H1 (cell line): ENCODE measurements around the gene NCF2. TPM values are rescaled to one million over a fixed set of nuclear protein-coding genes. Genes with fewer than 3 reads are reported as not detected.

ENCODE experiments used
- CTCF ChIA-PET: fragments of 300-600 bp; sonication (Branson Sonifier 250); formaldehyde crosslinking; loops from one replicate; lab custom pipeline; 2021; ENCODE audit not compliant: partially characterized antibody; lab: Charles Lee
- POLR2A ChIA-PET: fragments of 300-600 bp; sonication (Branson Sonifier 250); formaldehyde crosslinking; loops from one replicate; lab custom pipeline; 2021; ENCODE audit warnings: inconsistent platforms; ENCODE audit not compliant: partially characterized antibody; lab: Charles Lee
- DNase-seq, 2 experiments: peaks; one replicate each; pipeline versions ENCODE4 v3.0.0 to v3.0.0-alpha.2; 2010 to 2022; ENCODE audit warnings: low spot score in 2 of 2, low read depth in 1 of 2, mixed read lengths in 1 of 2
- FAIRE-seq: peaks from 2 replicates; lab custom pipeline; 2011; peaks lifted over from hg19 to GRCh38; lab: Jason Lieb, UNC
- H2AFZ ChIP-seq: 2 replicates; pipeline ENCODE4 v1.8.1; 2012; ENCODE audit warnings: low read length, inconsistent platforms
- H2AK5ac ChIP-seq: 2 replicates; pipeline ENCODE4 v1.6.1; 2013; ENCODE audit warnings: low read depth, low read length
- H2BK120ac ChIP-seq: replicated peaks from 2 replicates; pipeline ENCODE3; 2013; ENCODE audit warnings: low read depth, low read length, inconsistent platforms
- H2BK12ac ChIP-seq: 2 replicates; pipeline ENCODE4 v1.6.1; 2013; ENCODE audit warnings: low read depth, low read length
- H2BK15ac ChIP-seq: 2 replicates; pipeline ENCODE4 v1.6.1; 2013; ENCODE audit warnings: low read length
- H2BK20ac ChIP-seq: 2 replicates; pipeline ENCODE4 v1.6.1; 2013; ENCODE audit warnings: low read length
- H2BK5ac ChIP-seq: 2 replicates; pipeline ENCODE4 v1.6.1; 2013; ENCODE audit warnings: low read depth, low read length
- H3K14ac ChIP-seq: 2 replicates; pipeline ENCODE4 v1.6.1; 2013; ENCODE audit warnings: inconsistent platforms; ENCODE audit not compliant: insufficient read length
- H3K18ac ChIP-seq: 2 replicates; pipeline ENCODE4 v1.6.1; 2013; ENCODE audit warnings: low read length; ENCODE audit errors: extremely low read depth
- H3K23ac ChIP-seq: 2 replicates; pipeline ENCODE4 v1.6.1; 2013; ENCODE audit warnings: inconsistent platforms; ENCODE audit not compliant: insufficient read length
- H3K23me2 ChIP-seq: 2 replicates; pipeline ENCODE4 v1.6.1; 2013; ENCODE audit warnings: low read depth, low read length
- H3K27ac ChIP-seq: 2 replicates; pipeline ENCODE4 v1.6.1; 2011; ENCODE audit warnings: low read depth, low read length, inconsistent platforms
- H3K27me3 ChIP-seq, 4 experiments: replicated peaks in 1 of 4; 1 replicate in 1 of 4; 2 replicates in 3 of 4; pipeline versions ENCODE4 v1.6.1 to v1.8.1; 2011 to 2013; ENCODE audit warnings: low read length in 3 of 4, mild to moderate bottlenecking in 3 of 4, inconsistent platforms in 2 of 4, mixed read lengths in 2 of 4, moderate library complexity in 1 of 4; ENCODE audit not compliant: control insufficient read depth in 3 of 4, insufficient read depth in 3 of 4; ENCODE audit errors: extremely low read depth in 1 of 4
- H3K36me3 ChIP-seq, 4 experiments: 2 replicates each; pipeline versions ENCODE4 v1.6.1 to v1.8.1; 2011 to 2013; ENCODE audit warnings: mild to moderate bottlenecking in 4 of 4, low read length in 3 of 4, moderate library complexity in 2 of 4, control low read depth in 1 of 4, inconsistent platforms in 1 of 4; ENCODE audit not compliant: insufficient read depth in 4 of 4, control insufficient read depth in 2 of 4
- H3K4ac ChIP-seq: replicated peaks from 2 replicates; pipeline ENCODE3; 2013; ENCODE audit warnings: low read length, low read depth, mixed read lengths, inconsistent platforms; ENCODE audit not compliant: insufficient read length
- H3K4me1 ChIP-seq, 4 experiments: replicated peaks in 1 of 4; 1 replicate in 1 of 4; 2 replicates in 3 of 4; pipeline versions ENCODE4 v1.6.1 to v1.8.1; 2011 to 2013; ENCODE audit warnings: low read length in 3 of 4, inconsistent platforms in 2 of 4, mixed read lengths in 1 of 4; ENCODE audit not compliant: insufficient read depth in 4 of 4, control insufficient read depth in 3 of 4
- H3K4me2 ChIP-seq, 2 experiments: 2 replicates each; pipeline versions ENCODE4 v1.6.1 to v1.8.1; 2011 to 2013; ENCODE audit warnings: low read depth in 2 of 2, low read length in 2 of 2, control low read depth in 1 of 2, inconsistent platforms in 1 of 2, mild to moderate bottlenecking in 1 of 2; ENCODE audit not compliant: insufficient read depth in 1 of 2
- H3K4me3 ChIP-seq, 4 experiments: fragments of 200-600, 300-600 bp in 1 of 4; sonication (generic), shearing (Covaris generic), sonication (Bioruptor Twin) in 1 of 4; 2 replicates each; pipeline versions ENCODE4 v1.5.1 to v1.8.1; 2011 to 2016; ENCODE audit warnings: low read length in 4 of 4, low read depth in 3 of 4, control low read depth in 2 of 4, inconsistent platforms in 2 of 4, mild to moderate bottlenecking in 2 of 4, mixed read lengths in 1 of 4, moderate library complexity in 1 of 4; ENCODE audit not compliant: insufficient read depth in 2 of 4; ENCODE audit errors: extremely low read depth in 1 of 4
- H3K56ac ChIP-seq: replicated peaks from 2 replicates; pipeline ENCODE3; 2013; ENCODE audit warnings: low read depth, mild to moderate bottlenecking, mixed read lengths, low read length, inconsistent platforms; ENCODE audit not compliant: insufficient read length
- H3K79me1 ChIP-seq: 2 replicates; pipeline ENCODE4 v1.6.1; 2013; ENCODE audit warnings: low read depth, low read length, control low read depth
- H3K79me2 ChIP-seq, 2 experiments: 2 replicates each; pipeline versions ENCODE4 v1.6.1 to v1.8.1; 2012 to 2013; ENCODE audit warnings: low read length in 2 of 2, mild to moderate bottlenecking in 2 of 2, inconsistent platforms in 1 of 2; ENCODE audit not compliant: insufficient read depth in 2 of 2, control insufficient read depth in 1 of 2
- H3K9ac ChIP-seq, 4 experiments: replicated peaks in 1 of 4; 1 replicate in 1 of 4; 2 replicates in 3 of 4; pipeline versions ENCODE4 v1.6.1 to v1.8.1; 2011 to 2013; ENCODE audit warnings: low read depth in 3 of 4, low read length in 3 of 4, control low read depth in 2 of 4, mild to moderate bottlenecking in 2 of 4, moderate library complexity in 2 of 4, inconsistent platforms in 1 of 4; ENCODE audit errors: extremely low read depth in 1 of 4
- H3K9me3 ChIP-seq, 2 experiments: 2 replicates each; pipeline versions ENCODE4 v1.6.1 to v1.8.1; 2012 to 2013; ENCODE audit warnings: mild to moderate bottlenecking in 2 of 2, moderate library complexity in 2 of 2, control low read depth in 1 of 2, inconsistent platforms in 1 of 2, low read depth in 1 of 2, low read length in 1 of 2, mixed read lengths in 1 of 2; ENCODE audit not compliant: insufficient read depth in 2 of 2
- H4K20me1 ChIP-seq, 2 experiments: replicated peaks in 1 of 2; 2 replicates each; pipeline versions ENCODE3 to v1.8.1; 2011 to 2013; ENCODE audit warnings: inconsistent platforms in 2 of 2, low read length in 2 of 2, mild to moderate bottlenecking in 1 of 2; ENCODE audit not compliant: insufficient read depth in 2 of 2, control insufficient read depth in 1 of 2
- H4K5ac ChIP-seq: 2 replicates; pipeline ENCODE4 v1.6.1; 2013; ENCODE audit warnings: low read length, low read depth, mixed read lengths, inconsistent platforms; ENCODE audit not compliant: insufficient read length
- H4K8ac ChIP-seq: 2 replicates; pipeline ENCODE4 v1.8.0; 2013; ENCODE audit warnings: mild to moderate bottlenecking, moderate library complexity, low read length, inconsistent platforms; ENCODE audit not compliant: insufficient read depth; ENCODE audit errors: extremely low read depth
- H4K91ac ChIP-seq: replicated peaks from 2 replicates; pipeline ENCODE3; 2013; ENCODE audit warnings: low read length, mixed read lengths, inconsistent platforms; ENCODE audit not compliant: insufficient read length
- ATF2 ChIP-seq: IDR thresholded peaks from 2 replicates; pipeline ENCODE4 v1.6.1; 2012; ENCODE audit warnings: low read length, inconsistent platforms
- CREB1 ChIP-seq: IDR thresholded peaks from 2 replicates; pipeline ENCODE4 v1.6.1; 2012; ENCODE audit warnings: inconsistent platforms
- CTBP2 ChIP-seq: IDR thresholded peaks from 2 replicates; pipeline ENCODE4 v1.7.0; 2011; ENCODE audit warnings: borderline replicate concordance, mild to moderate bottlenecking, moderate library complexity, mixed read lengths, low read length; ENCODE audit not compliant: insufficient read depth, insufficient read length
- EZH2 ChIP-seq: fragments of 200-600 bp; sonication (generic); IDR thresholded peaks from 2 replicates; pipeline ENCODE4 v1.7.1; 2012; ENCODE audit warnings: low read depth, mild to moderate bottlenecking, moderate library complexity, low read length, inconsistent platforms; ENCODE audit not compliant: severe bottlenecking
- KDM5A ChIP-seq: fragments of 200-600 bp; IDR thresholded peaks from 2 replicates; pipeline ENCODE4 v1.7.1; 2012; ENCODE audit warnings: mild to moderate bottlenecking, low read length, inconsistent platforms, mixed read lengths
- MAX ChIP-seq: IDR thresholded peaks from 2 replicates; pipeline ENCODE4 v1.6.1; 2012; ENCODE audit warnings: inconsistent platforms
- RNF2 ChIP-seq: fragments of 200-900, 300-1000 bp; sonication (generic); IDR thresholded peaks from 2 replicates; pipeline ENCODE4 v1.7.1; 2016; ENCODE audit warnings: borderline replicate concordance, low read depth, mild to moderate bottlenecking, antibody characterized with exemption, low read length; ENCODE audit not compliant: poor library complexity, severe bottlenecking; ENCODE audit errors: missing control alignments
- SRF ChIP-seq: IDR thresholded peaks from 2 replicates; pipeline ENCODE4 v1.6.1; 2011; ENCODE audit warnings: mild to moderate bottlenecking, low read depth, low read length, moderate library complexity
- SUZ12 ChIP-seq: fragments of 200-600 bp; sonication (generic); IDR thresholded peaks from 2 replicates; pipeline ENCODE4 v1.6.1; 2012; ENCODE audit warnings: mild to moderate bottlenecking, inconsistent platforms, low read length, moderate library complexity, mixed read lengths
- TAF1 ChIP-seq: IDR thresholded peaks from 2 replicates; pipeline ENCODE4 v1.6.1; 2011; ENCODE audit warnings: mild to moderate bottlenecking, low read depth, low read length
- TAF7 ChIP-seq: optimal IDR thresholded peaks from 2 replicates; pipeline ENCODE3; 2011; ENCODE audit warnings: low read depth, mild to moderate bottlenecking, inconsistent platforms, low read length, moderate library complexity, borderline replicate concordance
- WGBS, 2 experiments: shearing (Covaris generic) in 1 of 2; methylation state at CpG; one replicate each; pipeline versions ENCODE4 v1.1.6 to v1.1.7; 2013 to 2015; ENCODE audit warnings: low lambda C conversion rate in 2 of 2, mixed read lengths in 2 of 2, inconsistent platforms in 1 of 2, low coverage in 1 of 2, missing lambda C conversion rate in 1 of 2; ENCODE audit not compliant: insufficient replicate concordance in 2 of 2, insufficient coverage in 1 of 2, insufficient read length in 1 of 2; ENCODE audit errors: extremely low coverage in 1 of 2, missing lambda C conversion rate in 1 of 2; 5-methylcytosine and 5-hydroxymethylcytosine counted together
- polyA plus RNA-seq, 7 experiments: library from polyadenylated mRNA; depleted of rRNA in 3 of 7; stranded (reverse) in 5 of 7; unstranded in 2 of 7; fragments of >200 nt in 5 of 7; fragments of 200-250 nt in 2 of 7; gene quantifications; 1 replicate in 5 of 7; 2 replicates in 1 of 7; 4 replicates in 1 of 7; pipeline versions ENCODE4 v1.2.1 to v1.2.3, GENCODE V29; 2011 to 2013; ENCODE audit warnings: missing spikeins in 2 of 7, mixed read lengths in 2 of 7
- total RNA-seq: library from RNA; stranded (reverse); fragmentation: NEBNext Ultra II Directional; extraction: Animal tissue kit (Norgen Biotek cat#: 25700); gene quantifications from 2 replicates; pipeline ENCODE4 v1.2.1, GENCODE V29; 2021

NCF2 gene
- total and polyA plus RNA-seq, 2 of the 8 experiments (the other 6 are each of a cell fraction or from before 2014, with no cell fraction given), result not detected

- Histone ChIP-seq H2BK5ac (no peak overlapping the region), H3K79me1 (peaks cover 2% of the 10 kb centered on the region; the same call in 1 of the 2 replicates), H3K23me2 (no peaks in the 10 kb centered on the region), H4K20me1 (peaks cover 0 to 4% of the 10 kb centered on the region in 2 experiments), H2AFZ (no peak overlapping the region), H3K27me3 (no peaks in the 10 kb centered on the region), H2AK5ac (no peak overlapping the region), H3K27ac (no peak overlapping the region), H3K36me3 (peaks cover 0 to 46% (median 8%) of the 10 kb centered on the region in 4 experiments; a peak in 5 of 8 replicates), H3K4me2 (no peak overlapping the region), H2BK20ac (no peak overlapping the region), H3K14ac (no peak overlapping the region), H2BK120ac (no peak overlapping the region), H2BK15ac (no peak overlapping the region), H4K5ac (no peak overlapping the region), H3K56ac (no peak overlapping the region), H3K4ac (no peak overlapping the region), H3K9me3 (no peaks in the 10 kb centered on the region), H3K79me2 (peaks cover 0 to 4% of the 10 kb centered on the region in 2 experiments; a peak in 1 of 4 replicates), H4K91ac (no peak overlapping the region), H3K23ac (no peak overlapping the region), H3K4me3 (no peak overlapping the region), H2BK12ac (no peak overlapping the region), H3K18ac (no peak overlapping the region), H3K4me1 (no peaks in the 10 kb centered on the region), H3K9ac (no peak overlapping the region), H4K8ac (no peak overlapping the region; the same call in 1 of the 2 replicates)
- 92% methylated on average over 6 of the region's 6 CpGs; no CpG with 5 or more reads in 1 of the 2 experiments for WGBS, 2 experiments
- no peak for DNase-seq
- no peak for FAIRE-seq
- ChIA-PET CTCF (interaction anchor here (1.0 to 1.5 kb wide), 2 partner anchors 15 to 23 kb away, joined by 3 to 4 read pairs; no protein-coding TSS in a partner anchor), POLR2A (interaction anchor here (0.7 kb wide), 1 partner anchor 8 kb away, joined by 3 read pairs; no protein-coding TSS in a partner anchor)
- no peak for TF ChIP-seq RNF2
- TF ChIP-seq ATF2, result no peak
- TF ChIP-seq KDM5A, result no peak
- no peak for TF ChIP-seq SUZ12
- no peak for TF ChIP-seq TAF7
- no peak for TF ChIP-seq TAF1
- no peak for TF ChIP-seq CREB1
- TF ChIP-seq CTBP2, result no peak
- no peak for TF ChIP-seq SRF
- no peak for TF ChIP-seq EZH2
- TF ChIP-seq MAX, result no peak
Measured at GRCh38 chr1:183517401-183517800, 72.9 kb downstream of the NCF2 start.
